HG03521 (cell line): ENCODE measurements around the gene KCNAB2.

ENCODE experiments used
- ATAC-seq: cut with Tn5 transposase; IDR thresholded peaks from one replicate; pipeline ENCODE4 v1.9.1; 2021; ENCODE audit warnings: mild to moderate bottlenecking, moderate library complexity; ENCODE audit not compliant: unreplicated experiment

The KCNAB2 gene

DNA sequence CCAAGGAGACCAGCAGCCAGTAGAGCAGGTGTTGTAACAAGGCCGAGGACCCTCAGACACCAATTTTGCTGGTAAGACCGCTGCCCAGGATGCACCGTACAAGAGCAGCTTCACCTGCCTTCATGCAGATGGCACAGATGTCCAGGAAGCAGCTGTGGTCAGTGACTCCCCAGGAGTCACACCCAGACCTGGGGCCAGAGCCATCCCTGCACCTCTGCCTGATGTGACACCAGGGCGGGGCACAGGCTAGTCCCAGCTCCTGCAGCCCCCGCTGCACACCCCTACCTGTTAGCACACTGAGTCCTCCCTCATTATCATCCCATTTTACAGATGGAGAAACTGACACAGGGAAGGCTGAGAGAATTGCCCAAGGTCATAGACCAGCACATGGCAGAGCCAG lies 16.3 kb upstream of the KCNAB2 start:
- ATAC-seq, result no peak

DNA sequence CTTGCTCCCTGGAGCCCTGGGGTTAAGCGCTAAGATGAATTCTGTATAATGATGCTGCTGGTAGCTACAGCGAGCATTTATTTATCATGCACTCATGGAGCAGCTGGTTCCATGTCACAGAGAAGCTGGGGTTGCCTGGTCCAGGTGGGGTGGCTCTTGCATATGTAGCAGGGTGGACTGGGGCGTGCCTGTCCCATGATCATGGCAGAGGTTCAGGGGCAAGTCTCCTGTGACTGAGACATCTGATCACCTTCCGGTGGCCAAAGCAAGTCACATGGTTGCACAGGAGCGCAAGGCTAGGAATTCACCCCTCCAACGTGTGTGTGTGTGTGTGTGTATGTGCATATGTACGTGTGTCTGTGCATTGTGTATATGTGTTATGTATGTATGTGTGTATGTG lies 15.6 kb upstream of the KCNAB2 start:
- no peak for ATAC-seq

DNA sequence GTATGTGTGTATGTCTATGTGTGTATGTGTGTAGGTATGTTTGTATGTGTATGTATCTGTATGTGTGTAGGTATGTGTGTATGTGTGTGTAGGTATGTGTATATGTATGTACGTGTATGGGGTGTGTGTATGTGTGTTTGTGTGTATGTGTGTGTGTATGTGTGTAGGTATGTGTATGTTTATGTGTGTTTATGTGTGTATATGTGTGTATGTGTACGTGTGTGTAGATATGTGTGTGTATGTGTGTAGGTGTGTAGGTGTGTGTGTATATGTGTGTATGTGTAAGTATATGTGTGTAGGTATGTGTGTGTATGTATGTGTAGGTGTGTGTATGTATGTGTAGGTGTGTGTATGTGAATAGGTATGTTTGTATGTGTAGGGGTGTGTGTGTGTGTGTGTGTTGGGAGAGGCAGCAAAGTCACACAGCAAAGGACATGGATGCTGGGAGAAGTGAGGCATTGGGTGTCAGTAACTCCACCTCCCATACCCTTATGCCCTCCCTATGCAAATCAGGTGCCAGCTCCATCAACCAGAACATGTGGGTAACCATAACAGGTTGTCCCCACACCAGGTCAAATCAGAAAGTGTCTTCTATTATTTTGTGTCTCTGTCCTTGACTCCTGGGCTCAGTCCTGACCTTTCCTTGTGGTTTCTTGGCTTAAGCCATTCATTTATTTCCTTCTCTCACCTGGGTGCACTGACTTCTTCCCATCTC lies 15.0 kb upstream of the KCNAB2 start:
- ATAC-seq, result no peak

DNA sequence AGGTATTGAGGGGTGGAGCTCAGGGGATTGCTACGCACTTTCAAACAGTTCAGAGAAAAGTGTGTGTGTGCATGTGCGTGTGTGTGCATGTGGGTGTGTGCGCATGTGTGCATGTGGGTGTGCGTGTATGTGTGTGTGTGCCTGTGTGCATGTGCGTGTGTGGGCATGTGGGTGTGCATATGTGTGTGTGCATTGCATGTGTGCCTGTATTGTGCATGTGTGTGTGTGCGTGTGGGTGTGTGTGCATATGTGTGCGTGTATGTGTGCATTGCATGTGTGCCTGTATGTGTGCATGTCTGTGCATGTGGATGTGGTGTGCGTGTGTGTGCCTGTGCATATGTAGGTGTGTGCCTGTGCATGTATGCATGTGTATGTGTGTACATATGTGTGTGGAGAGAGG lies 12.6 kb upstream of the KCNAB2 start:
- no peak for ATAC-seq

DNA sequence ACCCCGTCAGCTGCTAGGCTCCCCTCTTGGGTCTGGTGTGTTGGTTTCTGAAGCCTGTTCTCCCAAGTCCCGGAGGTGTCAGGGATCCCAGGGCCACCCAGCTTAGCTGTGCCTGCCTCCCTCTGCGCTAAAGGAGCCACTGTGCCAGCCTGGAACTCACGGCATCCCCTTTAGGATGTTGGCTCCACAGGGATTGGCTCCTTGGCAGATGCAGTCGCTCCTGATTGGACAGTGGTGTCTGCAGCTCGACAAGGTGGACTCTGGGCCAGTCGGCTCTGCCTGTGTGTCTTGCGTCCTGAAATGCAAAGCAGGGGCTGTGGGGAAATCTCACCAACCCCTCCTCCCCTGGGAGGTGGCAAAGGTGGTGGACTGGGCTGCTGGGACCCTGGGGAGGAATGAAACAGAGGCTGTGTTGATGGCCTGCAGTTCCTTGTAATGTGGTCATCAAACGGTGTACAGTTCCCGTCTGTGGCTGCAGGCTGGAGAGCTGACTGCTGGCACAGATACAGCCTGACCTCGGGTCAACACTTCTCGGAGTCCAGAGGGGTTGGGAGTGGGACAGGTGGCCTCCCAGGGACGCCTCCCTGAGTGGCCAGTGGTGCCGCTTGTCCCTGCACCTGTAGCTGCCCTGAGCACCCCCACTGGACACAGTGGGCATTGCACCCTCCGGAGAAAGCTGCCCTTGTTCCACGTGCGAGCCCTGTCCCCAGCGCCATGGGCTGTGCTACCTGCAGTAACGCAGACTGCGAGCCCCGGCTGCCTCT lies 11.5 kb upstream of the KCNAB2 start:
- no peak for ATAC-seq

DNA sequence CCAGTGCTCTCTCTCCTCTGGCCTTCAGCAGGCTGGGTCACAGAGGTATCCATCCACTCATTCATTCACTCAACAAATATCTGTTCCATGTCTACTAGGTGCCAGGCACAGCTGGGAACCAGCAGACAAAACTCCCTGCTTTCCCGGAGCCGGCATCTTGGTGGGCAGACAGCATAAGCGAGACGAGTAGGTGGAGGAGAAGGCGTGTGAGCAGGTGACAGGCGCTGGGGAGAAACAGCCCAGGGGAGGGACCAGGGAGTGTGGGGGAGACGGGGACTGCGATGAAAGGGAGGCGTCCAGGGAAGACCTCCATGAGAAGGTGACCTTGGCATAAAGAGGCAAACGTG lies 11.0 kb upstream of the KCNAB2 start:
- no peak for ATAC-seq

DNA sequence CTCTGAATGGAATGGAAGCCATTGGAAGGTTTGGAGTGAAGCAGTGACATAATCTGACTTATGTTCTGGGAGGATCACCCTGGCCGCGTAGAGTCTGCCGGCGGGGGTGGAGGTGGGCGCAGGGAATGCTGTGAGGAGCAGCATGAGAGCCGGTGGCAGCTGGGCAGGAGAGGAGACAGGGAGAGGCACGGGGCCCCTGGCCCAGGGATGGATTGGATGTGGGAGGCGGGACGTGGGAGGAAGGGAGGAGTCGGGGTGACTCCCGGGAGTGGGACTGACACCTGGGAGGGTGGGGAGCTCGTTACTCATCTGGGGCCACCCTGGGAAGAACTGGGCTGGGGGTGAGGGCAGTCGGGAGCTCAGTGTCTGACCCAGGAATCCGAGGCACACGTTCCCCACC lies 10.4 kb upstream of the KCNAB2 start:
- no peak for ATAC-seq

DNA sequence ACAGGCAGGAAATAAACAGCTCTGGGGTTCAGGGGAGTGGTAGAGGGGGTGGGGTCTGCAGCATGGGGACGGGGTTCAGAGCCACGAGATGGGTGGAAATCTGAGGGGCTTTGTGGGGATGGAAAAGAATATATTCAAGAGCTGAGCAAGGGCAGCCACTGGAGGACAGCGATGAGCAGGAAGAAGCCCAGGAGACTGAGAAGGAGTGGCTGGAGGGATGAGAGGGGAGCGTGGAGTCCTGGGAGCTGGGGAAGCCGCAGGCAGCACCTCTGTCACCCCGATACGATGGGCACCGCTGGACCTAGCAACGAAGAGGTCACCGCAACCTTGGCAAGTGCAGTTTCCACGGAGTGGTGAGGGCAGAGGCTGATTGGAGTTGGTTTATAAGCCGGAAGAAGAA lies 10.0 kb upstream of the KCNAB2 start:
- ATAC-seq, result no peak

DNA sequence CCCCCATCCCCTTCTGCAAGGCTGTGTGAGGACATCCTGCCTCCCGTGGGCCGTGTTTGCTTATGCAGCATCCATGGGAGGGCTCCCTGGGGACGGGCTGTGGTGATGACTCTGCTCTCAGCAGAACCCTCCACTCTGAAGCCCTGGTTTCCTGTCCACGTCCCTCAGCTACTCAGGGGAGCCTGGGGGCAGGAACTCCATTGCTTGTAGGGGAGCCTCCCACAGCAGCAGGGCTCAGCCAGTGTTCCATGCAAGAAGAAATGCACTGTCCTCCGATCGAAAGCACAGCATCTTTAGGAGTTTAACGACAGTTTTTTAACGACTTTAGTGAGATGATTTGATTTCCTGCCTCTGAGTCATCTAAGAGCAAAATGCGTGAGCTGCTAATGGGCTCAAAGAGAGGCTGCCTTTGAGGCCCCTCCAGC lies 8.3 kb upstream of the KCNAB2 start:
- ATAC-seq, result no peak

DNA sequence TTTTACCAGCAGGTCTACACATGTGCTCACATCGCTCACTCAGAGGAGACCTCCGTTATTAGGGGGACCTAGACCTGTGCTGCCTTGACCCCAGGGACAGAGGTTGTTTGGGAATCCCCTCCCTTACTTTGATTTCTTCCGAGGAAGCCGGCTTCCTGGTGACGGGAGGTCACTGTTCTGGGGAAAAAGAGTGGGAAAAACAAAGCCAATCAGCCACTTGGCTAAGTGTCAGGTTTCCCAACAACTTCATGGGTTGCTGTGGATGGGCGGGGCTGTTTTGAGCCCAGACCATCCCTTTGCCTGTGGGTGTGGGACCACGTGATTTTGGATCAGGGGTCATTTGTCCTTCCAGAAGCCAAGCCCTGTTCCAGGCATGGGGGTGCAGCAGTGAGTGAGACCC lies 7.1 kb upstream of the KCNAB2 start:
- no peak for ATAC-seq

DNA sequence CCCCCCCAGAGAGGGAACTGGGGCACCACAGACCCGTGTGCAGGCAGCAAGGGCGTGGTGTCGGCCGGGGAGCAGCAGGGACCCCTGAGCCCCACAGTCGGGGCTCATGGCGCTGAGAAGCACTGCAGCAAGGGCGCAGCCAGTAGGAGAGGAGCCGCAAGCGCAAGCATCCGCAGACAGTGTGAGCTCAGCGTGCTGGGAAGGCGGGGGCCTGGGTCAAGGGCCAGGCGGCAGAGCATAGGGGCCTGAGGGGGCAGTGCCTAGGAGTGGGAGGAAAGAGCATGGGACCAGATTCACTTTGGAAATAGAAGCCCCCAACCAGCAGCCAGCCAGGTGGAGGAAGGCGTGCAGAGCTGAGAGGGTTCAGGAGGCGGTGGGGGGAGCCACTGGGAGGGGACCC lies 6.7 kb upstream of the KCNAB2 start:
- ATAC-seq, result no peak

DNA sequence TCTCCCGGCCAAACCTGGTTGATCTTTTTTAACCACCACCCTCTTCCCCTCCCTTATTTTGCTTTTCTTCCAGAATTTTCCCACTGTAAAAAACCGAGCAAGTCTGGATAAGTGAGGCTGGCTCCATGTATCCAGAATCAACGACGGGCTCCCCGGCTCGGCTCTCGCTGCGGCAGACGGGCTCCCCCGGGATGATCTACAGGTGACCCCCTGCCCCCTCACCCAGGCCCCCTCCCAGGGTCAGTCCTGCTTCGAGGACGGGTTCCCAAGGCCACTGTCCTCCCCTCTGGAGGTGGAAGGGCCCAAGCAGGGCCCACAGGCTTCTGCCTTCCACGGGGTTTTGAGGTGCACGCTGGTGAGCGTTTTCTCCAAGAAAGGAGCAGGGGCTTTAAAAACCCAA lies 5.2 kb upstream of the KCNAB2 start:
- ATAC-seq, result no peak

DNA sequence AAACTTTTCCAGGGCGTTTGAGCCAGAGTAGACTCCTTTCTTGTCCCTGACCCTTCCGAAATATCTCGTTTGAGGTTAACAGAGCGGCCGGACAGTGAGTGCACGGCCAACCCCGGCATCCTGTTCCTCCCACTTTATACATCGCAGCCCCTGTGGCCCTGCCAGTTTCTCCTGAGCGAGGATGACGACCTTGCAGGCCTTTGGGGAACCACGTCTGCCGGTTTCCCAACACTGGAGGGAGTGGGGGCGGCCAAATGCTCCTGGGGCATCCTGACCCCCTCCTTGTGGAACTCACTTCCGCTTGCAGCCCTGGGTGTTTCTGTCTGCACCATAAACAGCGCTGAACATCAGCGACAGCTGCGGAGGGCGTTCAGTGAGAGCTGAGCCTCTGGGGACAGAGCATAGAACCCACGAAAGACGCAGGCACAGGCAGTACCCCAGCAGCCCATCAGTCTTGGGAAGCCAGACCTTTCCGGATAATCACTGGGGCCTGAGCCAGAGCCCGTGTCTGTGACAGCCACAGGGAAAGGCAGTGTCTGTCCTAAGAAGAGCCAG lies 4.8 kb upstream of the KCNAB2 start:
- no peak for ATAC-seq

DNA sequence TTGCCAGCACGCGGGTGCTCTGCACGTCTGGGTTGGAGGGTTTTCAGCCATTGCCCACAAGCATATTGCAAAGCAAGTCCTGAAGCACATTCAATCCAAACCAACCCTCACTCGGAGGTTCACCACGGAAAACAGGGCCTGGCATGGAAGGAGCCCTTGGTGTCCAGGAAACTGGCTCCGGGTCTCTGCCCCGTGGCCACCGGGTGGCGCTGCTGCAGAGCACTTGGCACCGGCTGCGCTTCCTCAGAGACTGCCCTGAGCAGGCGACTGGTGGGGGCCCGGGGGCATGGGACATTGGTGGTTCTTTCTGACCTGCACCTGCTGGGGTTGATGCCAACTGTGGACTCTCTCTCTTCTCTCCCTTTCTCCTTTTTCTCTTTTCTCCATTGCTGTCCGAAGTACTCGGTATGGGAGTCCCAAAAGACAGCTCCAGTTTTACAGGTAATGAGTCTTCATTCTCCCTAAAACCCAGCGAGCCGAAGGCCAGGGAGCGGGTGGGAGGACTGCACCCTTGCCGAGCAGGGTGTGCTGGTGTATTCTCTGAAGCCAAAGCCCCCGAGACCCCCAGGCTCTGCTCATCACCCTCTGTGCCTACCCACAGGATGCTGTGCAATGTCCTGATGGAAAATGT lies 4.1 kb upstream of the KCNAB2 start:
- ATAC-seq, result no peak

DNA sequence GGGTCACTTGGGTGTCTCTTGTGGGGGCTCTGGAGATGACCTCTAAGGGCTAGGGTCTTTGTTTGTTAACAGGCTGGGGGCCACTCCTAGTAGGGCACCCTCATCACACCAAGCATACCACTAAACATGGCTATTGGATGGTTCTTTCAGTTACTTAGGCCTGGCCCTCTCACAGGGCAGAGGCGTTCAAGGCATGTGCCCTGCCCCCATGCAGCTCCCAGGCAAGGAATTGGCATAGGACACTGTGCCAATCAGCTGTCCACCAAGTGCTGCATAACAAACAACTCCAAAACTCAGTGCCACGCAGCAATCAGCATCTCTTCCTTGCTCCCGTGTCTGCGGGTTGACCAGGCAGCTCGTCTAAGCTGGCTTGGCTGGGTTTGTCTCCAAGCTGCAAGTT lies 2.1 kb upstream of the KCNAB2 start:
- no peak for ATAC-seq

DNA sequence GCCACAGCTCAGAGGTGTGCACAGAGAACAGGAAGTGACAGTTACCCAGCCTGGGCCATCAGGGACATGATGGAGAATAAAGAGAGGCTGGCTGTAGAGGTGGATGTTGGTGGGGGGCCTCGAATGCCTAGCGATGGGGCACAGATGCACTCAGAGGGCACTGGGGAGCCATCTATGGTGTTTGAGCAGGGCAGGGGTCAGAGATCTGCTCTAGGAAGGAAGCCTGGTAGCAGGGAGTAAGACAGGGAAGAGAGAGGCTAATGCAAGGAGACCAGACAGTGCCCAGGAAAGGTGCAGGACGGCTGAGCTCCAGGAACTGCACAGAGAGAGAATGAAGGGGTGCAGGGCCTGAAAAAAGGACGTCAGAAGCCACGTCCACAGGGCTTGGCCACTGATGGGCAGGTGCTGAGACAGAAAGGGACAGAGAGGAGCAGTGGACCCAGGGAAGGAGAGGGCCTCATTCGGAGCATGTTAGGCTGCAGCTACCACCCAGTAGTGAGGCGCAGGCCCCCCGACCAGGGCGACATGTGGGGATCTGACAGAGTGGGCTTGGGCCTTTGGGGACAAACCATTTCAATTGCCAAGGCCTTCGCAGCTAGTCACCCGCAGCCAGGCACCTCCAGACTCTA lies 1.1 kb upstream of the KCNAB2 start:
- ATAC-seq, result no peak

DNA sequence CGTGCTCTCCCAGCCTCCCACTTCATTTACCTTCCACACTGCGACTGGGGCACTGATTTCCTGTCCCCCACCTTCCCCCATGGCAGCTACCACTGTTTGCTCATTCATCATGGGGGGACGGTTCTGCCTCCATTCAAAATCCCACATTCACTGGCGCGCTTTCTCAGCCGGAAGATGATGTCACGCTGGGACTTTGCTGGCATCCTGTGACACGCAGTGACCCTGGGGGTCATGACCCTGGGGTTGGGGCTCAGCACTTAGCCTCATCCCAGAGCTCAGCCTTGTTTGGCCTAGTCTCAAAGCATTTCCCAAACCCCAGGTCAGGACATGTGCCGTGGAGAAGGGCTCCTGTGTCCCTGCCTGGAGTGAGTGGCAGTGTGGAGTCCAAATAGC lies 582 bp upstream of the KCNAB2 start:
- no peak for ATAC-seq

DNA sequence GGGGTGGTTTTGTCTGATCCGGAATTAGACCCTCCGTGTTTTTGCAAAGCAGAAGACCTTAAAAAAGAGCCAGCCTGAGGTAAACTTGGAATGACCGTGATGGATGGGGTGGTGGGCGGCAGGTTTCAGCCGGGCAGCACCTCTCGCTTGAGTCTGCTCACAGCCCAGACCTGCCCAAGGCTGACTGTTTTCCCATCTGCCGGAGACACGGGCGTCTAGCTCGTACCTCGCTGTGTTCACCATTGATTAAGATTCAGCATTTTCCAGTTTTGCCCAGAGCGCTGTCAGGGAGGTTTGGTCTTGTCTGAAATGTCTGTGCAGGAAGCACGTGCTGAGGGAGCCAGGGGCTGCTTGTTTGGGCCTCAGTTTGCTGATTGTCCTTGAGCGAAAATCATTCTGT lies 591 bp downstream of the KCNAB2 start:
- ATAC-seq, result no peak

DNA sequence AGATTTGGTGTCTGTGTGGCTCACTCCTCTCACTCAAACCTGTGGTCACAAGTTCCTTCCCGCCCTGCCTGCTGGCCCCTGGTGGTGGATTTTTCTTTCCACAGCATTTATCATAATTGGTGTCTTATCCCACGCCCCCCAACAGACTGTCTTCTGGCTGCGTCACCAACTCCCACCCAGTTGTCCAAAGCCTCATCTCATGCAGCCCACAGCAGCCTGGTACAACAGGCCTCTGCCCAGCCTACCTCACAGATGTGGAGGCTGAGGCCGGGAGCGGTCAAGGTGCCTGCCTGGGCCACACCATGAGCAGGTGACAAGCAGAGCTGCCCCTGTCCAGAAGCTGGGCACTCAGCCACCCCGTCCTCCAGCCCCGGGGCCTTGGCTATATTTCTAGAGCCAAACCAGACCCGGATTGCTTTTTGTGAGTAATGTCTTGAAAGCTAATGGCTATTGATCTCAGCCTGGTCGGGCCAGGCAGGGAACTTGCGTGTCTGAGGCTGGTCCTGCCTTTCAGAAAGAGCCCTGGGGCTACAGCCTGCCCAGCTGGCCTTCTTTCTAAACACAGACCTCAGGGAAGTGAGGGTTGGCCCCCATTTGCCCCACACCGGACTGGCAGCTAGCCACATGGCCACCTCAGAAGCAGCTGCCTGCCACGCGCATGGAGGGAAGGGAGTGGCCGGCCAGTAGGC lies 2.6 kb downstream of the KCNAB2 start:
- ATAC-seq, result no peak

DNA sequence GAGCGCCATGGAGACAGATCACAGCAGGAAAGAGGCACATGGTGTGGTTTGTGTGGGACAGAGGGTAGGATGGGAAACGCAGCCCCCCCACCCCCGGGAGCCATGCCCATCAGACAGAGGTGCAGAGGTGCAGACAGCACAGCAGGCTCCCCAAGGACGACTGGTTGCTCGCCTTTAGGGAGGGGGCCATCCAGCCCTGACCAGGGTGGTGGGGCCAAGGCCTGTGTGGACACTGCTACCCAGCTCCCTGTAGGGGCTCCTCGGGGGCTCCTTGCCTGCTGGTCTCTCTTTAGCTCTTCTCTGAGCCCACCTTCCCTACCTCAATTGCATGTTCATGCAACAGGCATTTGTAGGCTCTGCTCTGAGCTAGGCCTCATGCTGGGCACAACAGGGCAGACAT lies 3.7 kb downstream of the KCNAB2 start:
- ATAC-seq, result no peak

DNA sequence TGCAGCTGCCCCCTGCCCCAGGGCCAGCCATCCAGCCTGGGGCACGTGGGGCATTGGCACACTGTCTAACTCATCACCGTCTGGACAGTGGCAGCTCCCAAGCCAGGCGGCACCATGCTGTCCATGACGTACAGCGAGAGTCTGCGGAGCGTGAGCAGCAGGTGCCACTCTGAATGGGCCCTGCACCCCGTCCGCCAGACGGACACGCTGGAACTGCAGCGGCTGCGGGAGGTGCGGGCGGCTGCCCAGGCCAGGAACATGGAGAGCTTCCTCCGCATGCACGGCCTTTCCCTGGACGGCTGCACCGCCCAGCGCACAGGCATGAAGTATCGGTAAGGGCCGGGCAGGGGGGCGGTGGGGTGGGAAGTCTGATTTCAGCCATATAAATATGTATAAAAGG lies 5.7 kb downstream of the KCNAB2 start:
- ATAC-seq, result no peak
